ENCODE measurements around the gene SYNJ2.

GRCh38 chr6:157983406-157984119 is 1.9 kb downstream of the SYNJ2 start:
- TF ChIP-seq EZH2 (IDR thresholded peaks at IDR 0.05; ENCODE audit: borderline replicate concordance, insufficient read depth, low read length, poor library complexity, severe bottlenecking) (no peak), CTCF (IDR thresholded peaks at IDR 0.05; ENCODE audit: poor library complexity, severe bottlenecking) (no peak), SMC3 (conservative IDR thresholded peaks at IDR 0.05; ENCODE audit: poor library complexity) (no peak), POLR2AphosphoS5 (IDR thresholded peaks at IDR 0.05) (no peak), EP300 (conservative IDR thresholded peaks at IDR 0.05; ENCODE audit: poor library complexity, severe bottlenecking) (no peak), REST (IDR thresholded peaks at IDR 0.05; ENCODE audit: borderline replicate concordance) (no peak), TAF1 (IDR thresholded peaks at IDR 0.05; ENCODE audit: low read depth) (no peak), RAD21 (conservative IDR thresholded peaks at IDR 0.05) (no peak)

Measured in neural cell (in vitro differentiated cells).